Daoy (cell line): ENCODE measurements around the gene KIF1A. TPM values are rescaled to one million over a fixed set of nuclear protein-coding genes. Genes with fewer than 3 reads are reported as not detected.
A peak's percentile ranks its signal among the peaks of the same experiment; 100 is the strongest.

Experiments used
- DNase-seq: peaks from one replicate; pipeline ENCODE4 v3.0.0-alpha.2; 2015; ENCODE audit warnings: low read depth
- total RNA-seq: library from RNA; depleted of rRNA; stranded (reverse); fragments of >200 nt; shearing (Covaris generic); gene quantifications from 2 replicates; pipeline ENCODE4 v1.2.3, GENCODE V29; 2014

Gene KIF1A
- total RNA-seq, 1 experiment from 2014 or later: 16.2 TPM

DNA sequence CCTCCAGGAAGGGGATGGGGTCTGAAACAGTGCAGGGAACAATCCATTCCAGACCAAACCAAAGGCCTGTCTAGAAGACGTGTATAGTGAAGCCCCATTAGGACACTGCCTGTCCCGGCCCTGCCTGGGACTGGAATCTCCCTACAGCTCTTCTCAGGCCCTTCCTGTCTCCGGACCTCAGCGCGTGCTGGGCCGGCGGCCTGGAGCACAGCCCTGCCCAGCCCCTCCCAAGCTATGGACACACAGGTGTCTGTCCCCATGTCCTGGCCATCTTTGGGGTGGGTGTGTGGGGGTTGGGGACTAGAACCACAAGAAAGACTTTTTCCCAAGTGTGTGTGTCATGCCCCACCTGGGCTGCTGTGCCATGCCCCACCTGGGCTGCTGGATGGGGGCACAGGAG, 51.8 kb downstream of the KIF1A start:
- DNase-seq: no peak

DNA sequence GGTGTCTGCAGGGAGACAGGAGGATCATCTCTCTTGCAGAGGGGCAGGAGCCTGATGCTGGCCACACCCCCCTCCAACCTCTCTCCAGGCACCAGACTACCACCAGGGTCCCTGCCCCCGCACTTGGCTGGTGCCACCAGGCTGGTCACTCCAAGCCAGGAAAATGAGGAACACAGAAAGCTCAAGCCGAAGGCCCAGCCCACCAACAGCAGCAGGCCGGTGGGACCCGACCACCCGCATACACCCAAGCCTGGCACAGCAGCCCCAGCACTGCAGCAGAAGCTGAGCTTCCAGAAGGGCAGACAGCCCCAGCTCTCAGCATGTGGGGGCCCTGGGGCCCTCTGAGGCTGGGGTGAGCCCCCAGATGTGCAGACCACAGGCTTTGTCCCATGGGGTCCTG, 52.7 kb downstream of the KIF1A start:
- no peak for DNase-seq

DNA sequence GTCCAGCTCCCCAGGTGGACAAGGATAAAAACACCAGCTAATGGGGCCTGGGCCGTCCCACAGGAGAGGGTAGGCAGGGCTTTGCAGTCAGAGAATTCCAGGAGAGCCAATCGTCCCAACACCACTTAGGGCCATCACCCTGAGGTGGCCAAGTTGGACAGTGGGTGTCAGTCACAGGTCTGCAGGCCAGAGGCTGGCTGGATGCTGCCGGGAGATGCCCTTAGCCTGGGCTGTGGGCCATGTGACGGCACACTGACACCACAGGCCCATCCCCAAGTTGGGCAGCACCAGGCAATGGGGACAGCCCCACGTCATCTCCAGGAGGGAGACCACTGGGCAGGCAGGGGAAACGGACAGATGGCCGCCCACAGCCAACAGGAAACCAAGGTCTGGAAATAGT, 53.9 kb downstream of the KIF1A start:
- DNase-seq: no peak

DNA sequence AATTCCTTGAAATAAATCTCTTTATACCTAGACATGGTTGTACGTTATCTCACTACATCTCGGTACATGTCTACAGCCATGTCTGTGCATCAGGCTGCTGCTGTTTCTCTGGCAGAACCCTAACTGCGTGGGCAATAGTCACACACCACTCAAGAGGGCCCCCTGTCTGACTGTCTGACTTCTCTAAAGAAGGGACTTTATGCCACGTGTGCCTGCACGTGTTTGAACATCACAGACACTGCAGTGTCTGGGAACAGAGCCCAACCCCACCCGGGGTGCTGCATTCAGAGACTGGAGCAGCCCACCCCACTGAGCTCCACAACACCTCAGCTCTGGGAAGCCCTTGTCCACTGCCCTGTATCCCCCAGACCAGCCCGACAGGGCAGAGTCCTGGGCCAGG, 55.0 kb downstream of the KIF1A start:
- DNase-seq: no peak

DNA sequence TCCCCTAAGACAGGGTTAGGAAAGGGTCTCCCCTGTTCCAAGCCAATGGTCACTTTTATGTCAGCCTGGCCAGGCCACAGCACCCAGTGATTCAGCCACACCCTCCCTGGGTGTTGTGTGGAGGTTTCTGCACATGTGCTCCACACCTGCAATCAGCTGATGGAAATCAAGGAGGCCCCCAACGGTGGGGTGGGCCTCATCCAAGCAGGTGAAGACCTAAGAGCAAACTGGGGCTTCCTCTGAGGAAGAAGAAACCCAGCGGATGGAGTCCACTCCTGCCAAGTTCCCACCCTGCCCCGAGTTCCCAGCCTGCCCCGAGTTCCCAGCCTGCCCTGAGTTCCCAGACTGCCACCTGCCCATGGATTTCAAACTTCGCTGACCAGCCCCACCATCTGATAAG, 55.4 kb downstream of the KIF1A start:
- DNase-seq: no peak

DNA sequence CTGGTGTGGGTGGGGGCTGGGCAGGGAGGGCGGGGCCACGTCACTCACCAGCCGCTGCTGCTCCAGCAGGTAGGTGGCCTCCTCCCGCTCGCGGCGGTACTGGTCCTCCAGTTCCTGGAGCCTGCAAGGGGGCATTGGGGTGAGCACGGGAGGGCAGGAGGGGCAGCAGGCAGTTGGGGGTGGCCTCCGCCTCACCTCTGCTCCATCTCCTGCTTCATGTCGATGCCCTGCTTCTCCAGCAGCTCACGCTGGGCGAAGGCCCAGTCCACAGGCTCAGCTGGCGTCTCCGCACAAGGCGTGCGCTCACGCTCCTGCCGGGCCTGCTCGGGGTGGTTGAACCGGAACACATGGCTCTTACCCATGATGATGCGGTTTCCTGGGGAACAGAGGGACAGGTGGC, 57.0 kb downstream of the KIF1A start:
- DNase-seq: no peak

DNA sequence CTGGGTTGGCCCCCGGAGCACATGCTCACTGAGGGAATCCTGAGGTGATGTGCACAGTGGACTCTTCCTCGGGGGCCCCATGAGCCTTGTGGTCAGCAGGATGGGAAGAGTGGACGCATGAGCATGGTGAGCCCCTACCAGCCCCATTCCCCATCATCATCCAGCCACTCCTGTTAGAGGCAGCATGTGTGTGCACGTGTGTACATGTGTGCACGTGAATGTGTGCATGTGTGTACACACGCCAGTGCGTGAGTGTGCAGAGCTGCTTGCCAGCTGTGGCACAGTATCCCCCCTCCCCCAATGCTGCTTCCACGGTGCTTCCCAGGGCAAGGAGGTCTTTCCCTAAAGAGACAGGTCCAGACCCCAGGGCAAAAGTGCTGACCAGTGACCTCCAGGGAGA, 57.8 kb downstream of the KIF1A start:
- no peak for DNase-seq

DNA sequence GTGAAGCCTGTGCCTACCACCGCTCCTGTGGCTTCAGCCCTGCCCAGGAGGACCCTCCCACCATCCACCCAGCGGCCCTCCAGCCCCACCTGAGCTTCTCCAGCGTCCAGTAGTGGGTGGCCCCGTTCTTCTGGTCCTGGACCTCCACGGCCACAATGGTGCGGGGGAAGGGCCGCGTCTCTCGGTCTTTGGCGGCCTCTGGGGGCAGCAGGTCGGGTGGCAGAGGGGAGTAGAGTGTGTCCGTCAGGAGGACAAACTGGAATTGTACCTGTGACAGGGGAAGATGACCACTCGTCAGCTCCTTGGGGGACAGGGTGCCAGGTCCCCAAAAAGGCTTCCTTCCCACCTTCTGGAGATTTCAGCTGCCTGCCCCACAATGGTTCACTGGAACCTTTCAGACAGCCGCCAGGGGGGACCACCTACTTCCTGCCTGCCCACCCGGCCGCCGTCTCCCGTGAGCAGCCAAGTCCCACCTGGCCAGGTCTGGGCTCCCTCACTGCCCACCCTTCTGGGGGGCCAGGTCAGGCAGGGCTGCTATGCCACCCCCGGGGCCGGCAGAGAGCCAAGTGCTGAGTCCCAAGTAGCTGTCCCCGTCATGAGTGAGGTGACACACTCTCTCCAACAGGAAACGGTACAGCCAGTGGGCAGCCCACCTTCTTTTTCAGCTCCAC, 59.3 kb downstream of the KIF1A start:
- DNase-seq: no peak

DNA sequence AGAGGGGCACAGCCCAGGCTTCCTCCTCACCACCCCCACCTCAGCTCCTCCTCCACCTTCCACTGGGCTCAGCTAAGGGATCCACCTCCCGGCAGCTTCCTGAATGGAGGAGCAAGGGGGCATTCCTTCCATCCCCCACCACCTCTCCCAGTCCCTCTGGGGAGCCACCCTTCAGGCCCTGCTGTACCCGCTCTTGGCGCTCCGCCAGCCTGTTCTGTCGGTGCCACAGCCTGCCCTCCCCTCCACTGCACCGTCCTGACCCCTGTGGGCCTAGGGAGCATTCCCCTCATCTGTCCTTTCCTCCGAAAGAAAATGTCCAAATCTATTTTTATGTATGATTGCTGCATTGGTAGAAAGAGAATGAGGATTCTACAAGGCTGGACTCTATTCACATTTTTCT, 59.9 kb downstream of the KIF1A start:
- no peak for DNase-seq

DNA sequence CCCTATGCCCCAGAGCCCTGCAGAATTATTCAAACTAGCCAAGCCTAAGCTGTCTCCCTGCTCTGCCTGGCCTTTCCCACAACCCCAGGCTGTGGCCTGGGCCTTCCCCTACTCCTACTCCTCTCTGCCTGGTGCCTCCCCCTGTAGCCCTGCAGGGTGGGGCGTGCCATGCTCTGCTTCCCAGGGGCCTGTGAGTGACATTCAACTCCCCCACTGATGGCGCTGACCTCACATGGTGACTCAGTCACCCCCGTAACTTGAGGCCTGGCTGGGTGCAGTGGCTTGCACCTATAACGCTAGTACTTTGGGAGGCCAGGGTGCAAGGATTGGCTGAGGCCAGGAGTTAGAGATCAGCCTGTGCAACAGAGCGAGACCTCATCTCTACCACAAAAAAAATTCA, 60.6 kb downstream of the KIF1A start:
- peak; percentile 92 for DNase-seq

DNA sequence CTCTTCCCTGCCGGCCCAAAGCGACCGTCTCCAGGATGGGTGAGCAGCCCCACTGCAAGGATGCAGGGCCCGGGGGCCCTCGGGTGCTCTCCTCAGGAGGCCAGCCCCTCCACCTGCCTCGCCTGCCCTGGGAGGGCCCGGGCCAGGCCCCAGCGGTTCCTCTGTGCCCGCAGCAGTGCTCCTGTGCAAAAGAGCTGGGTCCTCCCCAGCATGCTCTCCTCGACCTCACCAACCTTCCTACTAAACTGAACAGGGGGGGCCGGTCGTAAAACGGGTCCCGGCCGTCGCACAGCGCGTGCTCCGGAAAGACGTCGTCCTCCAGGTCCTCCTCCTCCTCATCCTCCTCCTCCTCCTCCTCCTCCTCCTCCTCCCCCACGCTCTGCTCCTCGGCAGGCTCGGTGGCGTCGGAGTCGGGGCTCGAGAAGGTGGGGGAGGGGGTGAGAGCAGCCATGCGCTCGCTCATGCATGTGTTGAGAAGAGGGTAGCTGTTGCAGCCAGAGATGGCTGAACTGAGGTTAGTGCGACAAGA, 62.9 kb downstream of the KIF1A start:
- DNase-seq: no peak

DNA sequence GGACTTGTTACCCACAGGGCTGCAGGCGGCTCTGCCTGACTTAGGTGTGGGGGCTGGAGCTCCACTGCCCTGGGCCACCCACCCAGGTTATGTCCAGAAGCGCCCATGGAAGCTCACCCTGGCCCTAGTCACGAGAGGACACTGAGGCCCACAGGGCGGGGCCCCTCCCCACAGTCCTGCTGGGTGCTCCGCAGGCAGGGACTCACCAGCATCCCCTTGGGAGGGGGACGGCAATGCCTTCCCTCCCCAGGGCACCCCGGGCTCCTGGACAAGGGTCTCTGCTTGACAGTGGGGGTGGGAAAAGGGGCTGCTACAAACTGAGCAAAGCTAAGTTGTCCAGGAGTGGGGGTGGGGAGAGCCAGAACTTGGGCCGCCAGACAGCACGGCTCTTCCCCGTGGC, 67.8 kb downstream of the KIF1A start:
- no peak for DNase-seq

DNA sequence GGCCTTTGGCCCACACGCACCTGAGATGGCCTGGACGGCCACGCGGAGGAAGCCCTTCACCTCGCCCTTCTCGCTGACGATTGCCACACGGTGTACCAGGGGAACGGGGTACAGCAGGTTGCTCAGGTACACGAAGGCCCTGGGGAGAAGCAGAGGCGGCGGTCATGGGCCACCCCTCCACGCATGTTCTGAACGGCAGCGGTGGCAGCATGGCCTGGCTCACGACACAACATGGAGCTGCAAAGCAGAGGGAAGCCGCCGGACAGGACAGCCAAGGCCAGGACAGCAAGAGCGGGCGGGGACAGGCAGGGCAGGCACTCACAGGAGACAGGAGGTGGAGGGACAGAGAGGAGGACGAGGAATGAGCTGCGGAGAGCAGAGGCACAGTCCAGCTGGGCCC, 69.6 kb downstream of the KIF1A start:
- no peak for DNase-seq

DNA sequence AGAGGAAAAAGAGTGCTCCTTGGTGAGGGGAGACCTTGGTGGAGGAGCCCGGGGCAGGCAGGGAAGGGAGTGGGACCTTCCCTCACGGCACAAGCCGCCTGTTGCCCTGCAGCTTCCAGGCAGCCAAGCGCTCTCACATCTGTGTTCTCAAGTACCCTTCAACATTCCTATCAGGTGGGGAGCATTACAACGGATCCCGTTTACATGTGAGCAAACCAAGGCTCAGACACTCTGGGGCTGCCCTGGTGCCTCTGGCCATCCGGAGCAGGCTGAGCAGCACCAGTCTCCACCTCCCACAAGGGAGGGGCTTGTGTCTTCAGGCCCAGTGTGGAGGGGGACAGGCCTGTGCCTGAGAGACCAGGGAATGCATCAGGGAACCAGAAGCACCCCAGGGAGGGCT, 70.5 kb downstream of the KIF1A start:
- DNase-seq: no peak

DNA sequence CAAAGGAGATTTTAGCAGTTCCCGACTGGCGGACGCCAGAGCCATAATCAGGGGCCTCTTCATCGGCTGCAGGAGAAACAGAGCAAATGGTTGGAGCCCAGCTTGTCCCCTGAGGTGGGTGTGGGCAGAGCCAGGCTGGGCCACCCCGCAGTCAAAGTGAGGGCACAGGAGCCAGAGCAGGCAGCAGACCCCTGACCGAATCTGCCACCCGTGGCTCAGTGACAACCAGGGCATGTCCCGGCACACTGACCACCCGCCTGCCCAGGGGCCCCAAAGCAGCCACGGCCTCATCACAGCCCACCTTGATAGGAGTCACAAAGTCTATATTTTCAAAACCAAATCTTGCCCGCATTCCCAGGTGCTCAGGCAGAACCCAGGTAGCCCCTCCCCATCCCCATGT, 72.8 kb downstream of the KIF1A start:
- no peak for DNase-seq

DNA sequence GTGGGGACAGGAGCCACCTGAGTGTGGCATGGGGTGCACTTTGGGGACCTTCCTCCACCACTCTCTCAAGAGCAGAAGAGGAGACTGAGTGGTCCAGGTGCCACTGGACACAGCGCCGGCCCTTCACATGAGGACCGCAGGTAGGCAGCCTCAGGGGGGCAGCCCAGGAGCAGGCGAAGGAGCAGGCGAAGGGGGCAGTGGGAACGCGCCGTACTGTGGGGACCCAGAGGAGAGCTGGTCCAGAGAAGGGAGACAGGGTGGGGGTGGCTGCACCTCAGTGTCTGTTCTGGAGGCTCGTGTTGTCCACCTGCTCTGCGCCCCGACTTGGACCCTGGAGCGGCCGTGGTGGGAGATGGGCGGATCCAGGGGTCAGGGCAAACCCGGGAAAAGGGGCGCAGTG, 73.3 kb downstream of the KIF1A start:
- no peak for DNase-seq

DNA sequence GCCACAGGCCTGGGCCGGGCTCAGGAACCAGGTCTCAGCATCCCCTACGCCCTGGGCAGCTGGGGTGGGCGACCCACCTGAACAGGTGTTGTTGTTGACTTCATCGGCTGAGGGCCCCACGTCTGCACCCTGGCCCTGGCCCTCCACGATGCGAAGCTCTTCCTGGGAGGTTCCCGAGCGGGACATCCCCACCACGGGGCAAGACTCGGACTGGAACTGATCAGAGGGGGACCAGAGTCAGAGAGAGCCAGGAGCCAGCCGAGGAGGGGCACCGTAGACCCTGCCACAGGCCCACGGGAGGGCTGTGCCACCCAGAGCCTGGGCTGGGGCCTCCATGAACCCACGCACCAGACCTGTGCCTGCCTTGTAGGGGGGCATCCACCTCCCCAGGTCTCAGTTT, 74.1 kb downstream of the KIF1A start:
- DNase-seq: no peak

DNA sequence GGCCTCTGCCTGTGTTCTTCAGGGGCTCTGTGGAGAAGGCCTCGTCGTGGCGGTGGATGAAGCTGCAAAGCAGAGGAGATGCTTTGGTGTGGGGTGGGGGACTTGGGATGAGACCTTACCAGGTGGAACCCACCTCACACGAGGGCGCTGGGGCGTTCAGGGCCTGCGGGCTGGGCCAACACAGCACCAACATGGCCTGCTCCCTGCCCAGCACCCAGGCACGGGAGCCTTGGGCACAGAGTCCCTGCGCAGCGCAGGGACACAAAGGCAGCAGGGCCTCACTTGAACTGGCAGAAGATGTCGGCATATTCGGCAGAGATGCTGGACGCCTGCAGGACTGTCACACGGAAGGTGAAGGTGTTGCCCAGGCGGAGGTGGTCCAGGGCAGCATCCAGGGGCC, 74.6 kb downstream of the KIF1A start:
- no peak for DNase-seq

DNA sequence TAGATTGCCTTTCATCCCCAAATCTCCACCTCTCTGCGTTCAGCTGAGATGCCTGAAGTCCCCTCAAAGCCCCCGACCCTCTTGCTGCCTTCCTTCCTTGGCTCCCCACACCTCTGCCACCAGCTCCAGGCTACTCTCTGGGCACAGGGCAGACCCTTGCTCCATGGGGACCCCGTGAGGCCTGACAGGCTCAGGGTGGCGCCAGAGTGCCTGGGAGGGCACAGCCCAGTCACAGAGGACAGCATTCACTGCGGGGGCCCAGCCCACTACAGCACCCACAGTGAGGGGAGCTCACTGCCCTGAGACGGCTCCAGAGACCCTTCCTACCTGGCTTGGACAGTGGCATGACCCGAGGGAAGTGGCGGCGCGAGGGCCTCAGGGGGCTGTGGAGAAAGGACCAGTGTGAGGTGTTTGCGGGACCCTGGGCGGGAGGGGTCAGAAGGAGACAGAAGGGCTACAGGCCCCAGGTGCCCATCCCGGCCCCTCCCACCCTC, 77.4 kb downstream of the KIF1A start:
- DNase-seq: no peak

DNA sequence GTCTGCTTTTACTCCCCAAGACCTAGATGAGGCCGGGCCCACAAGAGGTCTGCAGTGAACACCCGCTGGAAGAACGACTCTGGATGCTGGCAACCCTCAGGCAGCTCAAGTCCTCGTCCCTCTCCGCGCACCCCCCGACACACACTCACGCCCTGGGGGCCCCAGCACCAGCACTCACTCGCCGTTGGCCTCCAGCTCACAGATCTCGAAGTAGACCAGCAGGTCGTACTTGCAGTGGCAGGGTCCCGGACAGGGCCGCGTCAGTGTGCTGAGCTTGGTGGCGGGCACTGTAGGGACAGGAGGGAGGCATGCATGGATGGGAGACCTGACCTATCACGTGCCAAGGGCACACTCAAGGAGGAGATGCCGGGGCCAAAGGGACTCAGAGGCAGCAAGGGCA, 78.9 kb downstream of the KIF1A start:
- DNase-seq: no peak

DNA sequence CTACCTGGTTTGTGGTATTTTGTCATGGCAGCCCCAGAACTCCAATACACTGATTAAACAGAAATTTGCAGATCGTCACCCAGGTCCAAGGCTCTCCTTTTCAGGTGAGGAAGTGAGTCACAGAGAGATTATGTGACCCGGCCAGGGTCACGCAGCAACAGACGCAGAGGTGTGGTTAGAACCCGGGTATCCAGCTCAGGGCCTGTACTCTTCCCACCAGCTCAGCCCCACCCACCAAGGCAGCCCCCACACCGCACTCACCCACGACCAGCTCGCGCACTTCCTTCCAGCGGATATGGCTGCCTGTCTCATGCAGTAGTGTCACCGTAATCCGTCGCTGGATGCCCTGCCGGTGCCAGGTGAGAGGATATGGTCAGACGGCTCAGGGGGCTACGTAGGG, 80.2 kb downstream of the KIF1A start:
- no peak for DNase-seq

DNA sequence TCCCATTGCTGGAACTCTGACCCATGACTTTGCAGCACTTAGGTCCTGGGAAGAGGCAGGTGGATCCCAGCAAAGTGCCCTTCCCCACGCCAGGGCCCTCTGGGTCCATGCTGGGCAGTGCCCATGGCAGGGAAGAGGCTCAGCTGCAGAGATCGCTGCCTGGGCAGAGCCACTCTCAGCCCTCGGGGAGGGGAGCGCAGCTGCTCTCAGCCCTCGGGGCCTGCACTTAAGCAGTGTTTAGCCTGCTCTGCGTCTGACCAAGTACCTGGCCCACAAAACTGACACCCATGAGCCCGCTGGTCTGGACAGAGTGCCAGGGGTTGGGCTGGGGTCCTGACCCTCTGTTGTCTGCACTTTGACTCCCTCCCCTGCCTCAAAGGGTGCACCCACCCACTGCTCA, 82.1 kb downstream of the KIF1A start:
- no peak for DNase-seq

DNA sequence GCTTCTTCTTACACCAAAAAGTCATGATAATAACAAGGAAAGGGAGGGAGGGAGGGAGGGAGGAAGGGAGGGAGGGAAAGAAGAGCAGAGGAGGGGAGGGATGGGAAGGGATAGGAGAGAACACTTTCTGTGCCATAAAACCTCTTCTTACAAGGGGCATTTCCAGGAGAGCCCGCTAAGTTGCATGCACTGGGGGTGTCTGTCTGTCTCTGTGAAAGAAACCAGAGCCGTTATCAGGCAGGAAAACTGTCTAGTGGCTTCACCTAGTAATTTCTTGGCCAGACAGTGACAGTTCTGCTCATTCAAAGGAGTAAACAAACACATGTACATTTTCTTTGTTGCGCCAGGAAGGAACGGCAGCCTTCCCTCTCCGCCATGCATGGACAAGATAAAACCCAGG, 82.5 kb downstream of the KIF1A start:
- no peak for DNase-seq
